ENCODE results near the gene GNA15. TPM values are rescaled to one million over a fixed set of nuclear protein-coding genes. Genes with fewer than 3 reads are reported as not detected.

The GNA15 gene
- total RNA-seq, 1 donor from 2014 or later: 1.2 TPM

DNA sequence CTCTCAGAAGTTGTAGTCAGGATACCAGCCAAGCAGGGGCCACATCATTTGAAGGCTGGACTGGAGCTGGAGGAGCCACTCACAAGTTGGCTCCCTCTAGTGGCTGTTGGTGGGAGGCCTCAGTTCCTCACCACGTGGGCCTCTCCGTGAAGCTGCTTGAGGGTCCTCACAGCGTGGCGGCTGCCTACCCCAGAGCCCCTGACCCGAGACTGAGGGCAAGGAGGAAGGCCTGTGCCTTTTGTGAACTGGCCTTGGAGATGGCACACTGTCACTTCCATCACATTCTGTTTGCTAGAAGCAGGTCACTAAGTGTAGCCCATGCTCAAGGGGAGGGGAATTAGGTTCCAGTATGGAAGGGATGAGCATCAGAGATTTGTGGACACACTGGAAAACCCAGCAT is 27.1 kb upstream of the GNA15 start:
- no peak overlapping the region for H3K4me3 ChIP-seq (ENCODE audit: low read depth, low read length)
- DNase-seq (ENCODE audit: low read depth): no peak
- peak; percentile 90 for TF ChIP-seq CTCF (conservative IDR thresholded peaks at IDR 0.05; ENCODE audit: low read depth, low read length)

GRCh38 chr19:3109491-3109890 is 26.3 kb upstream of the GNA15 start:
- TF ChIP-seq CTCF (conservative IDR thresholded peaks at IDR 0.05; ENCODE audit: low read depth, low read length): no peak
- no peak overlapping the region for H3K4me3 ChIP-seq (ENCODE audit: low read depth, low read length)
- DNase-seq (ENCODE audit: low read depth): no peak

DNA sequence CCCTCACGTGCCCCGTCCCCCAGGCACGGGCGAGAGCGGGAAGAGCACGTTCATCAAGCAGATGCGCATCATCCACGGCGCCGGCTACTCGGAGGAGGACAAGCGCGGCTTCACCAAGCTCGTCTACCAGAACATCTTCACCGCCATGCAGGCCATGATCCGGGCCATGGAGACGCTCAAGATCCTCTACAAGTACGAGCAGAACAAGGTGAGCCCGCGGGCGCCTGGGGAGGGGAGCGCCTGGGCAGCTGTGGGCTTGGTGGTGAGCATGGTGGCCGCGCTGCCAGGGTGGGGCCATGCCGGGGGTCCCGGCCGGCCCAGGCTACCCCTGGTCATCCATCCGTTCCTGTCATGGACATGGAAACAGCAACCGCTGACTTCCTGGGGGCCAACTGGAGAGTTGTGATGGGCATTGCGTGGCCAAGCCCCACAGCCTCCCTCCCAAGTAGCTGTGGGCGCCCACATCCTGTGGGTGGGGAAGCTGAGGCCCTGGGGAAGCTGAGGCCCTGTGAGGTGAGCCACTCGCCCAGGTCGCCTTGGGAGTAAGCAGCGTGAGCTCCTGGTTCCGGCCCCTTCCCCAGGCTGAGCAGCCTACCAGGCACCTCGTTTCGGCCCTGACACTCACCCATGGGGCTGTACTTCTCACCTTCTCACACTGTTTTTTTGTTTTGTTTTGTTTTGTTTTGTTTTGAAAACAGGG is 25.6 kb upstream of the GNA15 start:
- TF ChIP-seq CTCF (conservative IDR thresholded peaks at IDR 0.05; ENCODE audit: low read depth, low read length): no peak
- H3K4me3 ChIP-seq (ENCODE audit: low read depth, low read length): no peak overlapping the region
- DNase-seq (ENCODE audit: low read depth): no peak

- no peak for TF ChIP-seq CTCF (conservative IDR thresholded peaks at IDR 0.05; ENCODE audit: low read depth, low read length)
- no peak for DNase-seq (ENCODE audit: low read depth)
- H3K4me3 ChIP-seq (ENCODE audit: low read depth, low read length): no peak overlapping the region
Observed at GRCh38 chr19:3111586-3112247, 24.1 kb upstream of the GNA15 start.

GRCh38 chr19:3112375-3113099 is 23.3 kb upstream of the GNA15 start:
- no peak overlapping the region for H3K4me3 ChIP-seq (ENCODE audit: low read depth, low read length)
- DNase-seq (ENCODE audit: low read depth): no peak
- no peak for TF ChIP-seq CTCF (conservative IDR thresholded peaks at IDR 0.05; ENCODE audit: low read depth, low read length)

- TF ChIP-seq CTCF (conservative IDR thresholded peaks at IDR 0.05; ENCODE audit: low read depth, low read length): no peak
- DNase-seq (ENCODE audit: low read depth): no peak
Observed at GRCh38 chr19:3113100-3114017, 22.5 kb upstream of the GNA15 start.

More at GRCh38 chr19:3113100-3114017, 22.5 kb upstream of the GNA15 start:
- no peak overlapping the region for H3K4me3 ChIP-seq (ENCODE audit: low read depth, low read length)
